Activated naive CD8-positive, alpha-beta T cell treated with anti-CD3 and anti-CD28 coated beads, Interleukin-2, amount 10 ng/mL, durations not matched to agents 7 days and 5 days (primary cell): ENCODE measurements around the gene BCAS3. TPM values are rescaled to one million over a fixed set of nuclear protein-coding genes. Genes with fewer than 3 reads are reported as not detected.
"Not testable (repeated sequence)": the region's sequence is repeated elsewhere in the genome, so short reads cannot be mapped to it uniquely, and the experiment has no call there.

Experiments used
- ATAC-seq: fragments of 150-1000 bp; cut with Tn5 transposase; one replicate; pipeline ENCODE4 v1.10.0; 2021; ENCODE audit warnings: low read depth, moderate library complexity
- POLR2A ChIA-PET: fragments of 350-600 bp; sonication (Branson Sonifier 250); formaldehyde crosslinking; loops from one replicate; lab custom pipeline; 2021; ENCODE audit warnings: antibody characterized with exemption; lab: Charles Lee
- DNase-seq: peaks from one replicate; pipeline ENCODE4 v3.0.0; 2021
- H3K27ac Mint-ChIP-seq: one replicate; pipeline ENCODE4 v1.8.0; 2022; ENCODE audit warnings: mild to moderate bottlenecking, mixed read lengths
- H3K27me3 Mint-ChIP-seq: one replicate; pipeline ENCODE4 v1.8.0; 2022; ENCODE audit warnings: mild to moderate bottlenecking, moderate library complexity, mixed read lengths
- H3K36me3 Mint-ChIP-seq: one replicate; pipeline ENCODE4 v1.8.0; 2021; ENCODE audit warnings: mild to moderate bottlenecking, mixed read lengths
- H3K4me1 Mint-ChIP-seq: one replicate; pipeline ENCODE4 v1.8.0; 2021; ENCODE audit warnings: mixed read lengths
- H3K4me3 Mint-ChIP-seq: one replicate; pipeline ENCODE4 v1.8.0; 2022; ENCODE audit warnings: mild to moderate bottlenecking, moderate library complexity, mixed read lengths
- H3K9me3 Mint-ChIP-seq: one replicate; pipeline ENCODE4 v1.8.0; 2021; ENCODE audit warnings: mixed read lengths
- total RNA-seq, 2 experiments: library from RNA; stranded (reverse); gene quantifications; one replicate each; pipeline ENCODE4 v1.2.3, GENCODE V29; 2021

BCAS3 gene
- total RNA-seq, 2 experiments from 2014 or later, result 21.6 to 27.3 TPM

GRCh38 chr17:60754057-60754604, 76.5 kb downstream of the BCAS3 start:
- H3K4me1 Mint-ChIP-seq, result no peaks in the 10 kb centered on the region
- peaks cover 2% of the 10 kb centered on the region for H3K9me3 Mint-ChIP-seq
- peaks cover 3% of the 10 kb centered on the region for H3K36me3 Mint-ChIP-seq
- H3K27ac Mint-ChIP-seq, result no peak overlapping the region
- no peak overlapping the region for H3K4me3 Mint-ChIP-seq
- POLR2A ChIA-PET, result no interaction called here
- no peaks in the 10 kb centered on the region for H3K27me3 Mint-ChIP-seq
- no peak for ATAC-seq
- no peak for DNase-seq

- H3K4me3 Mint-ChIP-seq, H3K27ac Mint-ChIP-seq, POLR2A ChIA-PET, H3K9me3 Mint-ChIP-seq, DNase-seq, H3K36me3 Mint-ChIP-seq, H3K4me1 Mint-ChIP-seq, ATAC-seq, H3K27me3 Mint-ChIP-seq: not testable (repeated sequence)
Measured at GRCh38 chr17:60756798-60757197, 79.1 kb downstream of the BCAS3 start.

- POLR2A ChIA-PET, result no interaction called here
- H3K9me3 Mint-ChIP-seq, result peaks cover 4% of the 10 kb centered on the region
- H3K27ac Mint-ChIP-seq, result no peak overlapping the region
- no peaks in the 10 kb centered on the region for H3K27me3 Mint-ChIP-seq
- H3K4me3 Mint-ChIP-seq, result no peak overlapping the region
- ATAC-seq (no peak), DNase-seq (no peak)
- no peaks in the 10 kb centered on the region for H3K4me1 Mint-ChIP-seq
- H3K36me3 Mint-ChIP-seq, result peaks cover 7% of the 10 kb centered on the region
Measured at GRCh38 chr17:60757437-60757836, 79.8 kb downstream of the BCAS3 start.

DNA sequence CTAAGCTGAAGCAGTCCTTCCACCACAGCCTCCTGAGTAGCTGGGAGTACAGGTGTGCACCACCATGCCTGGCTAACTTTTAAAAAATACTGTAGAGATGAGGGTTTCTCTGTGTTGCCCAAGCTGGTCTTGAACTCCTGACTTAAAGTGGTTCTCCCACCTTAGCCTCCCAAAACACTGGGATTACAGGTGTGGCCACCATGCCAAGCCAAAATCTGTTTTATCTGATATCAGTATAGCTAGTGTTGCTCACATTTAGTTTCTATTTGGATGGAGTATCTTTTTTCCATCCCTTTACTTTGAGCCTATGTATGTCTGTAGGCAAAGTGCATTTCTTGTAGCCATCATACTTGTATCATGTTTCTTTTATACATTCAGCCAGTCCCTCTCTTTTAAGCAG, 82.1 kb downstream of the BCAS3 start:
- Mint-ChIP-seq H3K4me1 (no peaks in the 10 kb centered on the region), H3K9me3 (peaks cover 5% of the 10 kb centered on the region), H3K36me3 (peaks cover 10% of the 10 kb centered on the region), H3K4me3 (no peak overlapping the region), H3K27ac (no peak overlapping the region), H3K27me3 (no peaks in the 10 kb centered on the region)
- DNase-seq (no peak), ATAC-seq (no peak)
- POLR2A ChIA-PET, result no interaction called here

- H3K4me3 Mint-ChIP-seq, H3K27ac Mint-ChIP-seq, POLR2A ChIA-PET, ATAC-seq, H3K4me1 Mint-ChIP-seq, DNase-seq, H3K27me3 Mint-ChIP-seq, H3K9me3 Mint-ChIP-seq: not testable (repeated sequence)
- H3K36me3 Mint-ChIP-seq, result peaks cover 15% of the 10 kb centered on the region
Measured at GRCh38 chr17:60761301-60761700, 83.7 kb downstream of the BCAS3 start.

DNA sequence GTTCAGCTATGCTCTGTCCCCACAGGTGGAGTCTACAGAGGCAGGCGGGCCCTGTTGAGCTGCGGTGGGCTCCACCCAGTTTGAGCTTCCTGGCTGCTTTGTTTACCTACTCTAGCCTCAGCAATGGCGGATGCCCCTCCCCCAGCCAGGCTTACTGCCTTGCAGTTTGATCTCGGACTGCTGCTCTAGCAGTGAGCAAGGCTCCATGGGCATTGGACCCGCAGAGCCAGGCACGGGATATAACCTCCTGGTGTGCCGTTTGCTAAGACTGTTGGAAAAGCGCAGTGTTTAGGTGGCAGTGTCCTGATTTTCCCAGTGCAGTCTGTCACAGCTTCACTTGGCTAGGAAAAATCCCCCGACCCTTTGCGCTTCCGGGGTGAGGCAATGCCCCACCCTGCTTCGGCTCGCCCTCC, 89.1 kb downstream of the BCAS3 start:
- no peak overlapping the region for H3K27ac Mint-ChIP-seq
- peaks cover 3% of the 10 kb centered on the region for H3K9me3 Mint-ChIP-seq
- no peak for ATAC-seq
- no peaks in the 10 kb centered on the region for H3K27me3 Mint-ChIP-seq
- no peak for DNase-seq
- no peak overlapping the region for H3K4me3 Mint-ChIP-seq
- peaks cover 1% of the 10 kb centered on the region for H3K4me1 Mint-ChIP-seq
- peaks cover 14% of the 10 kb centered on the region for H3K36me3 Mint-ChIP-seq
- POLR2A ChIA-PET, result no interaction called here

DNA sequence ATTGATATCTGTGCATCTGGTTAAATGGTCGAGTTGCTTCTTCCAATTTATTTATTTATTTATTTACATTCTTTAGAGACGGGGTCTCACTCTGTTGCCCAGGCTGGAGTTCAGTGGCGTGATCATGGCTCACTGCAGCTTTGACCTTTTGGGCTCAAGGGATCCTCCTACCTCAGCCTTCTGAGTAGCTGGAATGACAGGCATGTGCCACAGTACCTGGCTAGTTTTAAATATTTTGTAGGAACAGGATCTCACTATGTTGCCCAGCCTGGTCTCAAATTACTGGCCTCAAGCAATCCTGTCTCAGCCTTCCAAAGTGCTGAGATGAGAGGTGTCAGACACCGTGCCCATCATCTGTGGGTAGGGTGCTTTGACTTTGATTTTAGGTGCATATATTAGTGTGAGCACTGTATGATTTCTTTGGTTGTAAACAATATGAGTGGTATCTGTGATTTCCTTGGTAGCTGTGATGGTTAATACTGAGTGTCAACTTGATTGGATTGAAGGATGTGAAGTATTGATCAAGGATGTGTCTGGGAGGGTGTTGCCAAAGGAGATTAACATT, 90.2 kb downstream of the BCAS3 start:
- Mint-ChIP-seq H3K4me3 (no peak overlapping the region), H3K9me3 (peaks cover 3% of the 10 kb centered on the region), H3K4me1 (peaks cover 1% of the 10 kb centered on the region), H3K36me3 (peaks cover 13% of the 10 kb centered on the region), H3K27me3 (no peaks in the 10 kb centered on the region), H3K27ac (no peak overlapping the region)
- ATAC-seq (no peak), DNase-seq (no peak)
- POLR2A ChIA-PET, result no interaction called here

DNA sequence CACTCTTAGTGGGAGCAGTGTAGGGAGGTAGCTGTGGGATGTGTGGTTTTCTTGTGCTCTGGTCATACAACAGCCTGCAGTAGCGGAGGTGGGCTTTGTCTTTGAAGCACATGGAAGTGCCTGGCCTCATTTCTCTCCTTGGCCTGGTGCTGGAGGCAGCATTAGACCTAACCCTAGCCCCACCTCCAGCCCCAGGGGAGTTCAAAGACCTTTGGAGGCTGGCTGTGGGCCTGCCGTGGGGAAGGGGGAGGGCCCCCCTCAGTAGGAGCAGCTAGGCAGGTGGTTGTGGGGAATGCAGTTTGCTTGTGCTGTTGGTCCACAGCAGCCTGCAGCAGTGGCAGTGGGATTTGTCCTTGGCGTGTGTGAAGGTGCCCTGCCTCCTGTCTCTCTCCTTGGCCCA, 91.7 kb downstream of the BCAS3 start:
- H3K27ac Mint-ChIP-seq, result no peak overlapping the region
- POLR2A ChIA-PET, result no interaction called here
- DNase-seq, result no peak
- no peaks in the 10 kb centered on the region for H3K27me3 Mint-ChIP-seq
- peaks cover 1% of the 10 kb centered on the region for H3K4me1 Mint-ChIP-seq
- H3K4me3 Mint-ChIP-seq, result no peak overlapping the region
- ATAC-seq, result no peak
- peaks cover 1% of the 10 kb centered on the region for H3K9me3 Mint-ChIP-seq
- peaks cover 9% of the 10 kb centered on the region for H3K36me3 Mint-ChIP-seq

DNA sequence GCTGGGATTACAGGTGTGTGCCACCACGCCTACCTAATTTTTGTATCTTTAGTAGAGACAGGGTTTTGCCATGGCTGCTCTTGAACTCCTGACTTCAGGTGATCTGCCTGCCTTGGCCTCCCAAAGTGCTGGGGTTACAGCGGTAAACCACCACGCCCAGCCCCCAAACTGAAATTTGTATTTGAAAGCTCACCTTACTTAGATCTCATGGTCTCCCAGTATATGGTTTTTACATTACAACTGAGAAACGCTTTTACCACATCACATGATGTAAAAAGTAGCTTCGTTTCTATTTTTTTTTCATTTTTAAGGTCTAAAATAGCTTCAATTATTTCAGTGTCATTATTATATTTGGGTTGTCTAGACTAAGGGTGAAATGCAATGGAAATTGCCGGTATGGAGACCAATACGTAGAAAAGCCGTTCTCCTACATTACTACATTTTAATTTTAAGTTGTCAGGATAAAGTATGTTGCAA, 93.3 kb downstream of the BCAS3 start:
- peaks cover 1% of the 10 kb centered on the region for H3K4me1 Mint-ChIP-seq
- H3K36me3 Mint-ChIP-seq, result peaks cover 3% of the 10 kb centered on the region
- ATAC-seq, result no peak
- no peaks in the 10 kb centered on the region for H3K27me3 Mint-ChIP-seq
- H3K9me3 Mint-ChIP-seq, result peaks cover 1% of the 10 kb centered on the region
- no peak overlapping the region for H3K4me3 Mint-ChIP-seq
- DNase-seq, result no peak
- POLR2A ChIA-PET, result no interaction called here
- no peak overlapping the region for H3K27ac Mint-ChIP-seq

DNA sequence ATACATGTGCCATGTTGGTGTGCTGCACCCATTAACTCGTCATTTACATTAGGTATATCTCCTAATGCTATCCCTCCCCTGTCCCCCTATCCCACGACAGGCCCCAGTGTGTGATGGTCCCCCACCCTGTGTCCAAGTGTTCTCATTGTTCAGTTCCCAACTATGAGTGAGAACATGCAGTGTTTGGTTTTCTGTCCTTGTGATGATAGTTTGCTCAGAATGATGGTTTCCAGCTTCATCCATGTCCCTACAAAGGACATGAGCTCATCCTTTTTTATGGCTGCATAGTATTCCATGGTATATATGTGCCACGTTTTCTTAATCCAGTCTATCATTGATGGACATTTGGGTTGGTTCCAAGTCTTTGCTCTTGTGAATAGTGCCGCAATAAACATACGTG, 94.0 kb downstream of the BCAS3 start:
- DNase-seq, H3K9me3 Mint-ChIP-seq, H3K27me3 Mint-ChIP-seq, ATAC-seq, H3K27ac Mint-ChIP-seq, H3K36me3 Mint-ChIP-seq, H3K4me1 Mint-ChIP-seq, H3K4me3 Mint-ChIP-seq, POLR2A ChIA-PET: not testable (repeated sequence)

GRCh38 chr17:60773552-60773951, 95.9 kb downstream of the BCAS3 start:
- Mint-ChIP-seq H3K4me3 (no peak overlapping the region), H3K9me3 (no peaks in the 10 kb centered on the region), H3K36me3 (peaks cover 3% of the 10 kb centered on the region), H3K27me3 (no peaks in the 10 kb centered on the region), H3K4me1 (peaks cover 1% of the 10 kb centered on the region), H3K27ac (no peak overlapping the region)
- ATAC-seq (no peak), DNase-seq (no peak)
- POLR2A ChIA-PET, result interaction anchor here (0.7 kb wide), 1 partner anchor 1306 kb away, joined by 4 read pairs; no protein-coding TSS in a partner anchor

DNA sequence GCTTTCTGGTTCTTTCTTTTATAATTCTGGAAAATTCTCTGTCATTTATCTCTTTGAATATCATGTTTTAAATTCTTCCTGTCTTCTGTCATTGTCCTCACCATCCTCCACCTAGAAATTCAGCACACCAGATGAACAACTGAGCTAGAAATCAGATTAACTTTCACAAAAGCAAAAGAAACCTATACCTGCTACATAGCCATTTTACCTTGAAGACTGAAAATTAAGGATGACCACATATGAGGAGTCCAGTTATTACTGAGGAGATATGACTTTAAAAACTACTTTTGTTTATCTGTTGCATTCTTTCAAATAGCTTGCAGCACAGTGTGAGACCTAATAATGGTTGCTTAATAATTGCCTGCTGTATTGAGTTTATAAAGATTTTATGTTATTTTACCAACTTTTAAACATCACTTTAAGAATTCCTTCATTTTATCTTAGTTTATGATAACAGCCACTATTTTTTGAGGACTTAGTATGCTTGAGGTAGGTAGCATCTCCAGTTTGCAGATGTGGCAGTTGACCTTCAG, 104.3 kb downstream of the BCAS3 start:
- Mint-ChIP-seq H3K27me3 (no peaks in the 10 kb centered on the region), H3K27ac (no peak overlapping the region), H3K36me3 (no peaks in the 10 kb centered on the region), H3K4me1 (no peaks in the 10 kb centered on the region), H3K4me3 (no peak overlapping the region), H3K9me3 (no peaks in the 10 kb centered on the region)
- DNase-seq (no peak), ATAC-seq (no peak)
- POLR2A ChIA-PET, result no interaction called here

DNA sequence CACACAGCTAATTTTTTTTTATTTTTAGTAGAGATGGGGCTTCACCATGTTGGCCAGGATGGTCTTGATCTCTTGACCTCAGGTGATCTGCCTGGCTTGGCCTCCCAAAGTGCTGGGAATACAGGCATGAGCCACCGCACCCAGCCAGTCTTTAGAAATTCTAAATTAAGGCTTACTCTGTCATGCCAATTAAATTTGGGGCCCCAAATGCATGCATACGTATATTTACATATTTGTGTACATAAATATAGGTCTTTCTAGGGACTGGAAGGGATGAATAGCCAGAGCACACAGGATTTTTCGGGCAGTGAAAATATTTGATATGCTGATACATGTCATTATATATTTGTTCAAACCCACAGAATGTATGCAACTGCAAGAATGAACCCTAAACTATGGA, 105.1 kb downstream of the BCAS3 start:
- H3K27ac Mint-ChIP-seq, result no peak overlapping the region
- no peaks in the 10 kb centered on the region for H3K27me3 Mint-ChIP-seq
- H3K36me3 Mint-ChIP-seq, result no peaks in the 10 kb centered on the region
- H3K9me3 Mint-ChIP-seq, result no peaks in the 10 kb centered on the region
- POLR2A ChIA-PET, result no interaction called here
- ATAC-seq (no peak), DNase-seq (no peak)
- no peaks in the 10 kb centered on the region for H3K4me1 Mint-ChIP-seq
- no peak overlapping the region for H3K4me3 Mint-ChIP-seq

- POLR2A ChIA-PET, result no interaction called here
- ATAC-seq, result no peak
- Mint-ChIP-seq H3K4me1 (no peaks in the 10 kb centered on the region), H3K36me3 (no peaks in the 10 kb centered on the region), H3K4me3 (no peak overlapping the region), H3K27me3 (no peaks in the 10 kb centered on the region), H3K27ac (no peak overlapping the region), H3K9me3 (no peaks in the 10 kb centered on the region)
- no peak for DNase-seq
Measured at GRCh38 chr17:60790205-60790604, 112.6 kb downstream of the BCAS3 start.
